HUES64 (cell line): Measurements from ENCODE around the gene IRF2.
A peak's percentile ranks its signal among the peaks of the same experiment; 100 is the strongest.

Experiments used
- H3K27ac ChIP-seq: 2 replicates; pipeline ENCODE4 v1.7.0; 2013; ENCODE audit warnings: low read depth, low read length, inconsistent platforms
- H3K27me3 ChIP-seq: 2 replicates; pipeline ENCODE4 v1.6.1; 2013; ENCODE audit warnings: mild to moderate bottlenecking, low read length; ENCODE audit not compliant: insufficient read depth
- H3K36me3 ChIP-seq: 2 replicates; pipeline ENCODE4 v1.6.1; 2013; ENCODE audit warnings: mild to moderate bottlenecking, low read length; ENCODE audit not compliant: insufficient read depth
- H3K4me1 ChIP-seq: 2 replicates; pipeline ENCODE4 v1.6.1; 2013; ENCODE audit warnings: mild to moderate bottlenecking, low read length, moderate library complexity; ENCODE audit not compliant: insufficient read depth
- H3K4me3 ChIP-seq: 2 replicates; pipeline ENCODE4 v1.5.1; 2013; ENCODE audit warnings: mild to moderate bottlenecking, low read length, moderate library complexity
- H3K9ac ChIP-seq: 2 replicates; pipeline ENCODE4 v1.6.1; 2013; ENCODE audit warnings: mild to moderate bottlenecking, low read depth, low read length
- H3K9me3 ChIP-seq: 2 replicates; pipeline ENCODE4 v1.6.1; 2013; ENCODE audit warnings: low read depth, low read length; ENCODE audit not compliant: insufficient read depth
- WGBS: fragments of 150-250, 120-280 bp; methylation state at CpG from one replicate; pipeline ENCODE4 v1.1.7; 2013; ENCODE audit warnings: missing lambda C conversion rate; 5-methylcytosine and 5-hydroxymethylcytosine counted together

The IRF2 gene

DNA sequence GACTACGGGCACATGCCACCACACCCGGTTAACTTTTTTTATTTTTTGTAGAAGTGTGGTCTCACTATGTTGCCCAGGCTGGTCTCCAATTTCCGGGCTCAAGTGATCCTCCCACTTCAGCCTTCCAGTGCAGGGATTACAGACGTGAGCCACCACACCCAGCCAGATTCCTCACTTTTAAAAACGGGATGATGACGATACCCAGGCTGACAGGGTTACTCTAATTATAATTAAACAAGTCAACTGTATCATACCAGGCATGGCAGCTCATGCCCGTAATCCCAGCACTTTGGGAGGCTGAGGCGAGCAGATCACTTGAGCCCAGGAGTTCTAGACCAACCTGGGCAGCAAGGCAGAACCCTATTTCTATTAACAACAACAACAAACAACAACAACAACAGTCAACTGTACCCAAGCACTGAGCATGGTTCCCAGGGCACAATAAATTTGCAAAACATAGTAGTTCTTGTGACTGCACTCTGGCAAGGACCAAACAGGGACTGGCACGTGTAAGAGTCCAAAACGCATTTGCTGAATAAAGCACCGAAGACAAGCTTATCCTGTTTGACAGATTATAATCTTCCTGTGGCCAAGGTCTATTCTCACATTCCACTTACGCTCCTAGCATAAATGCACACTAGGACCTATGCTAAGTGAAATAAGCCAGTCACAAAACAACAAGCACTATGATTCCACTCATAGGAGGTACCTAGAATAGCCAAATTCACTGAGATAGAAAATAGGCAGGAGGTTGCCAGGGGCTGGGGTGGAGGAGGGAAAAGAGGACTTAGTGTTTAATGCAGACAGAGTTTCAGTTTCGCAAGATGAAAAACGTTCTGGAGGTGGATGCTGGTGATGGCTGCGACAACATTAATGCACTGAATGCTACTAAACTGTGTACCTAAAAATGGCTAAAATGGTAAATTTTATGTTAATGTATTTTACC, 77.5 kb downstream of the IRF2 start:
- H3K4me3 ChIP-seq: no peak overlapping the region
- no peaks in the 10 kb centered on the region for H3K9me3 ChIP-seq
- 96% methylated on average over 15 of the region's 15 CpGs for WGBS
- H3K4me1 ChIP-seq: peaks cover 11% of the 10 kb centered on the region
- no peak overlapping the region for H3K9ac ChIP-seq
- H3K27me3 ChIP-seq: no peaks in the 10 kb centered on the region
- H3K27ac ChIP-seq: no peak overlapping the region
- H3K36me3 ChIP-seq: peaks cover 55% of the 10 kb centered on the region

GRCh38 chr4:184395971-184396391, 78.4 kb downstream of the IRF2 start:
- Histone ChIP-seq H3K4me3 (no peak overlapping the region), H3K9me3 (no peaks in the 10 kb centered on the region), H3K27me3 (no peaks in the 10 kb centered on the region), H3K36me3 (peaks cover 60% of the 10 kb centered on the region), H3K4me1 (peaks cover 4% of the 10 kb centered on the region; the same call in 1 of the 2 replicates), H3K27ac (no peak overlapping the region), H3K9ac (no peak overlapping the region)
- 98% methylated on average over 13 of the region's 14 CpGs for WGBS

DNA sequence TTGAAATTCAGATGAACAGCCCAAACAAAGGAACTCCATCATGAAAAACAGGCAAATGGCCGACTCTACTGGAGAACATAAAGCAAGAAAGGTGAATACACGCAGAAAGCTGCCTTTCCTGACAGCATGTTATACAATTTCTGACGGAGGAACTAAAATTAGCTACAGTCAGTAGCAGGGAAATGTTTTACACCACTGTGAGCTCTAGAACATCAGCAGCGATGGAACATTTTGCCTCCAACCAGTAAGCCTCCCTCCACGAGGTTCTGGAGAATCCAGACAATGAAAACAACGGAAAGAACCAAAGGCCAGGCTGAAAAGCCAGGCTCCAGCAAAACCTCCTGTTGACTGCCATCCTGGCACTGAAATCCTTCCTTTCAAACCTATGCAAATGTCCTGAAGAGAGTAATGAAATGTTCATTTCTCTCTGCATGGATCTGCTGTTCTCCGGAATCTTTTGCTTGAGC, 78.9 kb downstream of the IRF2 start:
- H3K27ac ChIP-seq: no peak overlapping the region
- peaks cover 60% of the 10 kb centered on the region for H3K36me3 ChIP-seq
- 89% methylated on average over 7 of the region's 7 CpGs for WGBS
- H3K9me3 ChIP-seq: no peaks in the 10 kb centered on the region
- H3K9ac ChIP-seq: no peak overlapping the region
- H3K4me3 ChIP-seq: no peak overlapping the region
- H3K4me1 ChIP-seq: 0 out of 2 replicates have a peak, but pooled peaks cover 6% of the 10 kb centered on the region
- no peaks in the 10 kb centered on the region for H3K27me3 ChIP-seq

GRCh38 chr4:184392748-184393559, 81.4 kb downstream of the IRF2 start:
- WGBS: 94% methylated on average over 17 of the region's 17 CpGs
- no peak overlapping the region for H3K9ac ChIP-seq
- peaks cover 17% of the 10 kb centered on the region for H3K4me1 ChIP-seq
- H3K9me3 ChIP-seq: no peaks in the 10 kb centered on the region
- no peak overlapping the region for H3K27ac ChIP-seq
- no peak overlapping the region for H3K4me3 ChIP-seq
- peaks cover 55% of the 10 kb centered on the region for H3K36me3 ChIP-seq
- H3K27me3 ChIP-seq: no peaks in the 10 kb centered on the region

DNA sequence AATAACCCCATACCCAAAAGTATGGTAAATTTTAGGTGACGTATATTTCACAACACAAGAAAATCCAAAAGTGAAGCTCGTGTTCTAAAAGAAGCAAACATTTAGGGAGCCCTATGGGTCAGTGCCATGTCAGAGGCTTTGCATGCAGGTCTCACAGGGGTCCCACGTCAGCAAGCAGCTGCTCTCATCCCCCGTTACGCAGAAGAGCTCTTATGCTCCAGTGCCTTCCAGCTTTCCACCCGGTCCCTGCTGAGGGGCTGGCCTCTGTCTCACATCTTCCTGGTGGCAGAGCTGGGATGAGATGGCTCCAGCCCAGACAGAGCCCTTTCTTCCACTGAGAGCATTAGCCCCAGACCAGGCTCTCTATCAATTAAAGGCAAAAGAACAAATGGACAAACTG, 82.0 kb downstream of the IRF2 start:
- no peaks in the 10 kb centered on the region for H3K27me3 ChIP-seq
- H3K36me3 ChIP-seq: peaks cover 50% of the 10 kb centered on the region
- H3K4me3 ChIP-seq: no peak overlapping the region
- H3K4me1 ChIP-seq: peaks cover 22% of the 10 kb centered on the region
- WGBS: 94% methylated on average over 6 of the region's 6 CpGs
- no peaks in the 10 kb centered on the region for H3K9me3 ChIP-seq
- no peak overlapping the region for H3K27ac ChIP-seq
- H3K9ac ChIP-seq: no peak overlapping the region

DNA sequence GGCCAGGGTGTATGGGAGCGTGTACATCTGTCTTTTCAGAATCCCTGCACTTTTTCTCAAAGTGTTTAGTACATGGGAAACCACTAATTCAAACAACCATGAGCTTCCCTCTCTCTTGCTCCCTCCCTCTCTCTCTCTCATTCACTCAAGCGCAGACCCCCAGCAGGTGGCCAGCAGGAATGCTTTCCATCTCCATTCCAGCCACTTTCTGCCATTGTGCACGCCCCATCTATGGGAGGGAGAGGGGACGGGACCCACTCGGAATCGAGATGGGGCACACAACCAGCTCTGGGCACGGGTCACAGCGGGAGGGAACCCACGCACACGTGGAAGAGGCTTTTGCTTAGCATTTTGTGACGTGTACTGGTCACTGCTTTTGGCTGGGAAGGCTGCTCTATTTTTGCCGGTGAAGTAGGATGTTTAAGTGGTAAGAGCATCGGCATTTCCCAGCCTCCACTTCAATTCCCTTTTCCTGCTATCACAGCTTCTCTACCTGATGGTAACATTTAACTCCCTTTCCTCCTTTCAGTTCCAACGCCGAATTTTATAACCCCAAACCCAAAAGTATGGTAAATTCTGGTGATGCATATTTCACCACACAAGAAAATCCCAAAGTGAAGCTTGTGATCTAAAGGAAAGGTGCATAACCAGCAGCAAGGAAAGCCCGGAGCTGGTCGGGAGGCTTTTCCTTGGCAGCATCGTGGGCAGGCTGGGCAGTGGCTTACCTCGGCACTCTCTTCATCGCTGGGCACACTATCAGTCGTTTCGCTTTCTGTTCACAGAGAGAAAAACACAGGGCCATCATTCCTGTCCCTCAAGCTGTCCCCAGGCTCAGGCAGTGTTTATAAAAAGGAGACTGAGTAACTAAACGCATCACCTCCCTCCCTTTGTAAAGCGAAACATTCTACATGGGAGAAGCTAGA, 84.1 kb downstream of the IRF2 start:
- Histone ChIP-seq H3K27me3 (no peaks in the 10 kb centered on the region), H3K27ac (peak overlapping the region; percentile 38; the same call in 1 of the 2 replicates), H3K9me3 (no peaks in the 10 kb centered on the region), H3K4me1 (peaks cover 43% of the 10 kb centered on the region), H3K36me3 (peaks cover 36% of the 10 kb centered on the region), H3K4me3 (peak overlapping the region; percentile 35), H3K9ac (0 out of 2 replicates have a peak overlapping the region, but pooled peaks have one; percentile 8)
- WGBS: 51% methylated on average over 21 of the region's 24 CpGs

- 94% methylated on average over 6 of the region's 6 CpGs for WGBS
- Histone ChIP-seq H3K9me3 (no peaks in the 10 kb centered on the region), H3K27me3 (no peaks in the 10 kb centered on the region), H3K27ac (no peak overlapping the region), H3K36me3 (peaks cover 20% of the 10 kb centered on the region), H3K4me3 (no peak overlapping the region), H3K9ac (no peak overlapping the region), H3K4me1 (peaks cover 64% of the 10 kb centered on the region)
These were observed 86.2 kb downstream of the IRF2 start for GRCh38 chr4:184388106-184388505.

DNA sequence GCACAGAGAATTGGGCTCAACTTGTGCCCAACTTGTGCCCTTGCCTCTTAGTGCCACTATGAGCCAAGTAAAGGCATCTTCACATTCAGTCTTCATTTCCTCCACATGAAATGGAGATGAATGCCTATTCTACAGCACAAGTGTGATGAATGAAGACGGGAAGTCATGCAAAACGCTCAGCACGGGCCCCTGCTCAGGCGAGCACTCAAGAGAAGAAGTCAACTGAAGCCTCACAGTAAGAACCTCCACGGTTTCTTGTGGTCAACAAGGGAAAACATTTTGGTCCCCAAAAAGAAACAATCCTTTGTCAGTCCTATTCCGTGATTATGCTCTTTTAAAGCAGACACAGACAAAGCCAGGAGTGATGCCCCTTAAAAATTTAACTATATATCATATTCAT, 87.0 kb downstream of the IRF2 start:
- Histone ChIP-seq H3K27me3 (no peaks in the 10 kb centered on the region), H3K9me3 (no peaks in the 10 kb centered on the region), H3K4me3 (no peak overlapping the region), H3K9ac (no peak overlapping the region), H3K4me1 (peaks cover 68% of the 10 kb centered on the region), H3K36me3 (peaks cover 19% of the 10 kb centered on the region), H3K27ac (no peak overlapping the region)
- 53% methylated on average over 6 of the region's 6 CpGs for WGBS

DNA sequence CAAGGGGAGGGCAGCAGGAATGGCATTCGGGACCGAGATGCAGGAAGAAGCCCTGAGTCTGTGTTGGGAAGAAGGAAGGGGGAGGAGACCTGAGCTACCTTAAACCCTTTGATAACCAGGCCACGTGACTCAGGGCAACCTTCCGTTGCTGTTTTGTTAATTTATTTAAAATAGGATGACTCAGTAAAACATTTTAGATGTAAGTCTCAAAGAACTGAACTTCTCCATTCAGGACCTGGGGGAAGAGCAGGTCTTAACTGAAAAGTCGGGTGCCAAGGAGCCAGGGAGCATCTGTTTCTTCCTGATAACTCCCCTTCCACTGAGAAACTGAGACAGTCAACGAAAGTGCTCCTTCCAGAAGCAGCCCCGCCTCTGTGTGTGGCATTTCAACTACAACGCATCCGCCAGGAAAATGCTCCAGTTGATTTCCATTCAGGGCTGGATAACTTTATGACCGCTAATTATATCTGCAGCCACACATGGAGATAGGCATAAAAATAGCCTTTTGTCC, 88.0 kb downstream of the IRF2 start:
- Histone ChIP-seq H3K27me3 (no peaks in the 10 kb centered on the region), H3K9me3 (no peaks in the 10 kb centered on the region), H3K27ac (peak overlapping the region; percentile 81), H3K4me1 (peaks cover 73% of the 10 kb centered on the region), H3K36me3 (peaks cover 9% of the 10 kb centered on the region), H3K9ac (peak overlapping the region; percentile 38), H3K4me3 (no peak overlapping the region)
- WGBS: 26% methylated on average over 10 of the region's 10 CpGs

DNA sequence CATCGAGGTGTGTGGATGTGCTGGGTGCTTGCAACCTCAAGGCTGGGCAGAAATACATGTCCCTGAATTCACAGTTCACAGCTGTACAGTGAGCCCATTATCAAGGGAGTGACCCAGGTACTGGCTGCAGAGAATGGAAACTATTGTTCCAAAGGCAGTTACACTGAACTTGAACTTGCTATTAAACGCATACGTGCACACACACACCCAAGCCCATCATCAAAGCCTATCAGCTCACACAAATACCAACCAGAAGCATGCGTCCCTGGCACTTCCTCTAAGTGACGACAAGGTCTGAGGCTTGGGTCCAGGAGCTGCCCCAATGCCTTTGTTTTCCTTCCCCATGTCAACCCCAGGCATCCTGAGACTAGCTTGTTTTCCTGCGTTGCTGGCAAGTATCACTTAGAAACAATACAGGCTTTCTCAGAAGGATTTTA, 88.6 kb downstream of the IRF2 start:
- H3K36me3 ChIP-seq: peaks cover 9% of the 10 kb centered on the region
- H3K27me3 ChIP-seq: no peaks in the 10 kb centered on the region
- peak overlapping the region; percentile 9; the same call in 1 of the 2 replicates for H3K9ac ChIP-seq
- peaks cover 69% of the 10 kb centered on the region for H3K4me1 ChIP-seq
- H3K4me3 ChIP-seq: no peak overlapping the region
- WGBS: 74% methylated on average over 6 of the region's 6 CpGs
- H3K27ac ChIP-seq: peak overlapping the region; percentile 81; the same call in 1 of the 2 replicates
- no peaks in the 10 kb centered on the region for H3K9me3 ChIP-seq
